Tibial nerve (tissue), 4 donors: ENCODE results near the gene KLHL18.

Source experiments
- CTCF ChIP-seq, 5 experiments: fragments of 200-600 bp in 3 of 5; fragments of 450-650 bp in 2 of 5; sonication (generic) in 3 of 5; IDR thresholded peaks; one replicate each; pipeline ENCODE4 v1.5.1; 2016 to 2019; ENCODE audit warnings: antibody characterized with exemption in 5 of 5, mild to moderate bottlenecking in 3 of 5, moderate library complexity in 2 of 5
- EP300 ChIP-seq, 2 donors: sonication (generic); formaldehyde crosslinking; IDR thresholded peaks; one replicate each; pipeline ENCODE4 v1.6.1; 2017; ENCODE audit warnings: antibody characterized with exemption in 2 of 2, mild to moderate bottlenecking in 1 of 2
- POLR2A ChIP-seq, 2 donors: fragments of 450-650 bp; IDR thresholded peaks; one replicate each; pipeline ENCODE4 v1.6.1; 2017; ENCODE audit warnings: antibody characterized with exemption in 2 of 2, mild to moderate bottlenecking in 2 of 2, moderate library complexity in 2 of 2

- no peak for TF ChIP-seq CTCF (IDR thresholded peaks at IDR 0.05)
- TF ChIP-seq EP300 (IDR thresholded peaks at IDR 0.05) = no peak
- TF ChIP-seq POLR2A (IDR thresholded peaks at IDR 0.05) = no peak
Observed at GRCh38 chr3:47342151-47342550, 59.4 kb downstream of the KLHL18 start.
